ENCODE results near the gene PCYT2. TPM values are rescaled to one million over a fixed set of nuclear protein-coding genes. Genes with fewer than 3 reads are reported as not detected.
A peak's percentile ranks its signal among the peaks of the same experiment; 100 is the strongest.

Gene PCYT2
- total and polyA plus RNA-seq, 10 of the 15 experiments (the other 5 are each of a cell fraction or from before 2014, with no cell fraction given), result 0.63 to 72.0 (median 45.0) TPM

GRCh38 chr17:81859906-81860755 lies 51.1 kb downstream of the PCYT2 start, which contains the start of gene P4HB:
P4HB (minus strand) TSS chr17:81860535; CDS start chr17:81860471, 64 bp downstream.
- ChIA-PET CTCF (interaction anchor here (0.7 to 1.4 kb wide), 4 partner anchors 9 to 125 kb away, joined by 3 to 7 read pairs (median 4); partner anchors contain the start of genes ARHGDIA and MCRIP1), RAD21 (ENCODE audit: unreplicated experiment) (interaction anchor here (1.0 to 1.2 kb wide), 2 partner anchors 27 to 68 kb away, joined by 3 read pairs; partner anchors contain the start of genes MAFG and MCRIP1), SMC1A (ENCODE audit: uncharacterized antibody, unreplicated experiment) (interaction anchor here (0.8 to 1.5 kb wide), 2 partner anchors 26 to 178 kb away, joined by 3 to 6 read pairs; partner anchors contain the start of gene MCRIP1), POLR2A (interaction anchor here (0.5 to 1.9 kb wide), 6 partner anchors 10 to 132 kb away, joined by 3 to 15 read pairs (median 10); partner anchors contain the start of gene MCRIP1)
- DNase-seq (ENCODE audit: low read depth, low spot score) (no peak), ATAC-seq (no peak), FAIRE-seq (no peak)
- Histone ChIP-seq H3K36me3 (ENCODE audit: control insufficient read depth in 2 of 2, insufficient read depth in 2 of 2, low read length in 1 of 2) (peaks cover 7 to 31% of the 10 kb centered on the region in 2 experiments), H3K27me3 (replicated peaks in 1 of 2; ENCODE audit: control insufficient read depth in 2 of 2, insufficient read depth in 2 of 2, low read length in 1 of 2) (no peaks in the 10 kb centered on the region), H3K9me3 (replicated peaks; ENCODE audit: control insufficient read depth, insufficient read depth, low read length) (no peaks in the 10 kb centered on the region), H3K79me2 (ENCODE audit: control insufficient read depth, insufficient read depth, low read length) (peaks cover 76% of the 10 kb centered on the region), H3K27ac (ENCODE audit: control insufficient read depth, insufficient read depth) (peak within 1 kb of the TSS; percentile 98), H2AFZ (ENCODE audit: control insufficient read depth, low read depth, low read length) (peak within 1 kb of the TSS; percentile 67), H3K4me2 (ENCODE audit: control insufficient read depth, insufficient read depth) (peak within 1 kb of the TSS; percentile 91), H3K9ac (ENCODE audit: control insufficient read depth, insufficient read depth, low read length) (peak within 1 kb of the TSS; percentile 99), H4K20me1 (ENCODE audit: control insufficient read depth, insufficient read depth) (peaks cover 3% of the 10 kb centered on the region; the same call in 1 of the 2 replicates), H3K4me3 (peak within 1 kb of the TSS; percentile 100), H3K4me1 (ENCODE audit: control insufficient read depth, insufficient read depth, low read length) (peaks cover 23% of the 10 kb centered on the region)
- under 1% methylated on average over 85 of the region's 95 CpGs for WGBS (ENCODE audit: insufficient coverage, insufficient replicate concordance, low lambda C conversion rate, missing lambda C conversion rate)
- in situ Hi-C loops (cut with MboI), result no loop called here
- no TSS peak for BruUV-seq (replicated peaks)
- intact Hi-C loops (cut with micrococcal nuclease; ENCODE audit: unreplicated experiment), result loop anchor here (5.0 kb wide), 1 partner anchor 162 kb away; the partner anchor contains the start of genes CENPX and LRRC45
- no peak for TF ChIP-seq IKZF1 (conservative IDR thresholded peaks at IDR 0.05)
- TF ChIP-seq KAT2A (conservative IDR thresholded peaks at IDR 0.05; ENCODE audit: control insufficient read depth, low read depth, low read length), result no peak
- peak; percentile 91 for TF ChIP-seq BACH1 (IDR thresholded peaks at IDR 0.05; ENCODE audit: borderline replicate concordance)
- no peak for TF ChIP-seq ZBTB40 (IDR thresholded peaks at IDR 0.05; ENCODE audit: borderline replicate concordance)
- peak; percentile 61; the same call in 1 of the 2 replicates for TF ChIP-seq TCF12 (IDR thresholded peaks at IDR 0.05; ENCODE audit: low read depth, low read length)
- no peak for TF ChIP-seq ETV6 (conservative IDR thresholded peaks at IDR 0.05 in 1 of 2, IDR thresholded peaks at IDR 0.05 in 1 of 2; ENCODE audit: borderline replicate concordance in 1 of 2, low read depth in 1 of 2)
- TF ChIP-seq SKIL (IDR thresholded peaks at IDR 0.05; ENCODE audit: low read depth, poor library complexity, severe bottlenecking), result no peak
- no peak for TF ChIP-seq IKZF2 (IDR thresholded peaks at IDR 0.05)
- TF ChIP-seq CEBPB (IDR thresholded peaks at IDR 0.05; ENCODE audit: borderline replicate concordance in 1 of 2, low read depth in 2 of 2, low read length in 2 of 2), result no peak
- no peak for TF ChIP-seq RUNX3 (IDR thresholded peaks at IDR 0.05; ENCODE audit: low read length)
- TF ChIP-seq PBX3 (IDR thresholded peaks at IDR 0.05; ENCODE audit: insufficient replicate concordance, low read depth, low read length), result no peak
- no peak for TF ChIP-seq ZBED1 (IDR thresholded peaks at IDR 0.05; ENCODE audit: borderline replicate concordance)
- no peak for TF ChIP-seq MEF2B (IDR thresholded peaks at IDR 0.05; ENCODE audit: partially characterized antibody, poor library complexity, severe bottlenecking)

Data from GM12878 (cell line).